ENCODE measurements around the gene CAND2.

DNA sequence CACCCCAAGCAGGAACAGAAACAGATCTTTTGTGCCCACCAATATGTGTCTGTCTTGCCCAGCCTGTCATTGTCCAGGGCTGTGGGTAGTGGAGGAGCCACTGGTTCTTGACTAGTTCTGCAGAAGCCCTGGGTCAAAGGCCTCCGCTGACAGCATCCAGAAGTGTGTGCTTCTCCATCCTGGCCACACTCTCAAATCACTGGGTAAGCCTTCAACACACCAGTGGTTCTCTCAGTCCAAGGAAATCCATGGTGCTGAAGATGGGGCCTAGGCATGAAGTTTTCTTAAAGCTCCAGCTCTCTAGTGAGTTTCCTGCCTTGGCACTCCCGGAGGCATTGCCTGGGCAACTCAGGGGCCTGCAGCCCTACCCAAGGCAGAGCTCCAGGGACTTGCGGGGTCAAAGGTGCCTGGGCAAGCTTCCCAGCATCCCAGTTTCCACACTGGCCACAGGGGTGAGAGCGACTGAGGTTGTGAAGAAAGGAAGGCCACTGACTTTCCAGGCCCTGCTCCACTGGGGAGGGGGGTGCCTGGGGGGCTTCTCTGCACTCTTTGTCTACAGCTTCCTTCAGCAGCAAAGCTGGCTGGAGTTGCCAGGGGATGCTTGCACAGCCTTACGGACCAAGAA, 82.8 kb downstream of the CAND2 start:
- no peak for TF ChIP-seq EZH2 (IDR thresholded peaks at IDR 0.05; ENCODE audit: borderline replicate concordance, low read length)
- TF ChIP-seq, protein P1, sequence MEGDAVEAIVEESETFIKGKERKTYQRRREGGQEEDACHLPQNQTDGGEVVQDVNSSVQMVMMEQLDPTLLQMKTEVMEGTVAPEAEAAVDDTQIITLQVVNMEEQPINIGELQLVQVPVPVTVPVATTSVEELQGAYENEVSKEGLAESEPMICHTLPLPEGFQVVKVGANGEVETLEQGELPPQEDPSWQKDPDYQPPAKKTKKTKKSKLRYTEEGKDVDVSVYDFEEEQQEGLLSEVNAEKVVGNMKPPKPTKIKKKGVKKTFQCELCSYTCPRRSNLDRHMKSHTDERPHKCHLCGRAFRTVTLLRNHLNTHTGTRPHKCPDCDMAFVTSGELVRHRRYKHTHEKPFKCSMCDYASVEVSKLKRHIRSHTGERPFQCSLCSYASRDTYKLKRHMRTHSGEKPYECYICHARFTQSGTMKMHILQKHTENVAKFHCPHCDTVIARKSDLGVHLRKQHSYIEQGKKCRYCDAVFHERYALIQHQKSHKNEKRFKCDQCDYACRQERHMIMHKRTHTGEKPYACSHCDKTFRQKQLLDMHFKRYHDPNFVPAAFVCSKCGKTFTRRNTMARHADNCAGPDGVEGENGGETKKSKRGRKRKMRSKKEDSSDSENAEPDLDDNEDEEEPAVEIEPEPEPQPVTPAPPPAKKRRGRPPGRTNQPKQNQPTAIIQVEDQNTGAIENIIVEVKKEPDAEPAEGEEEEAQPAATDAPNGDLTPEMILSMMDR (IDR thresholded peaks at IDR 0.05; ENCODE audit: low read length) = no peak

Measured in OCI-LY1 (cell line).